HG02885 (cell line): ENCODE data around the gene EIF4G1.
"Not testable (repeated sequence)": the region's sequence is repeated elsewhere in the genome, so short reads cannot be mapped to it uniquely, and the experiment has no call there.

Experiments used
- ATAC-seq: cut with Tn5 transposase; IDR thresholded peaks from one replicate; pipeline ENCODE4 v1.9.1; 2021; ENCODE audit warnings: mild to moderate bottlenecking; ENCODE audit not compliant: unreplicated experiment, poor library complexity

Gene EIF4G1

GRCh38 chr3:184314363-184314699 lies at the start of gene EIF4G1:
Gene EIF4G1 (plus strand): TSS chr3:184314606. CDS start chr3:184315797, 1,191 bp downstream.
- peak; percentile 88 for ATAC-seq

- not testable (repeated sequence) for ATAC-seq
Observed at GRCh38 chr3:184267249-184267648, 47.2 kb upstream of the EIF4G1 start.

GRCh38 chr3:184272269-184272668 lies 42.1 kb upstream of the EIF4G1 start:
- ATAC-seq, result no peak

GRCh38 chr3:184275381-184275701 lies 39.1 kb upstream of the EIF4G1 start:
- no peak for ATAC-seq

GRCh38 chr3:184275961-184276910 lies 38.2 kb upstream of the EIF4G1 start, which contains the start of gene ECE2:
Gene ECE2 (plus strand): TSS chr3:184276022. CDS start chr3:184276154, 132 bp downstream.
- no peak for ATAC-seq

- ATAC-seq, result no peak
Observed at GRCh38 chr3:184277366-184277765, 37.0 kb upstream of the EIF4G1 start.

- ATAC-seq, result no peak
Observed at GRCh38 chr3:184282941-184283340, 31.5 kb upstream of the EIF4G1 start.

- no peak for ATAC-seq
Observed at GRCh38 chr3:184283681-184284080, 30.7 kb upstream of the EIF4G1 start.

GRCh38 chr3:184284696-184285095 lies 29.7 kb upstream of the EIF4G1 start:
- ATAC-seq, result no peak

GRCh38 chr3:184289426-184289938 lies 24.9 kb upstream of the EIF4G1 start:
- ATAC-seq, result no peak

GRCh38 chr3:184290331-184290730 lies 24.1 kb upstream of the EIF4G1 start:
- no peak for ATAC-seq

GRCh38 chr3:184291044-184291737 lies 23.2 kb upstream of the EIF4G1 start:
- no peak for ATAC-seq

- ATAC-seq, result no peak
Observed at GRCh38 chr3:184291738-184292445, 22.5 kb upstream of the EIF4G1 start.

- no peak for ATAC-seq
Observed at GRCh38 chr3:184295771-184296170, 18.6 kb upstream of the EIF4G1 start.

GRCh38 chr3:184296616-184297015 lies 17.8 kb upstream of the EIF4G1 start:
- ATAC-seq, result no peak

GRCh38 chr3:184298759-184299487 lies 15.5 kb upstream of the EIF4G1 start, which contains the start of gene PSMD2:
Gene PSMD2 (plus strand): TSS chr3:184299241. CDS start chr3:184299267, 26 bp downstream.
- ATAC-seq, result peak; percentile 95

GRCh38 chr3:184299488-184300377 lies 14.7 kb upstream of the EIF4G1 start:
- ATAC-seq, result no peak

- ATAC-seq, result no peak
Observed at GRCh38 chr3:184300378-184300720, 14.1 kb upstream of the EIF4G1 start.

GRCh38 chr3:184305577-184305976 lies 8.8 kb upstream of the EIF4G1 start:
- no peak for ATAC-seq
